ENCODE data around the gene BIRC7.

- TF ChIP-seq CTCF (conservative IDR thresholded peaks at IDR 0.05) (no peak), ZFX (IDR thresholded peaks at IDR 0.05) (no peak)
Measured at GRCh38 chr20:63242736-63243135, 7.0 kb downstream of the BIRC7 start.
